ENCODE measurements around the gene LSM4. TPM values are rescaled to one million over a fixed set of nuclear protein-coding genes. Genes with fewer than 3 reads are reported as not detected.

The LSM4 gene
- total and polyA plus RNA-seq, 2 of the 13 experiments (the other 11 are each of a cell fraction or from before 2014, with no cell fraction given) = 65.8 to 166 TPM

- no peak for TF ChIP-seq PCBP2 (optimal IDR thresholded peaks at IDR 0.05; ENCODE audit: low read depth, low read length, poor library complexity, severe bottlenecking)
- 0 out of 2 replicates have a peak, but pooled peaks have one; percentile 6 for TF ChIP-seq BCL6 (CRISPR knock-in tag; IDR thresholded peaks at IDR 0.05)
These were observed 41.5 kb downstream of the LSM4 start, which contains the start of gene JUND (continued) for GRCh38 chr19:18281082-18282020.

- FAIRE-seq (no peak), DNase-seq (ENCODE audit: low spot score) (peak; percentile 52), ATAC-seq (peak; percentile 12)
- POLR2A ChIA-PET = interaction anchor here (1.1 to 7.1 kb wide), 17 partner anchors 12 to 172 kb away, joined by 4 to 278 read pairs (median 23); partner anchors contain the start of genes GDF15, LSM4, MPV17L2 and PGPEP1
- H3K4me3 ChIP-seq (replicated peaks in 1 of 3; ENCODE audit: insufficient read depth in 1 of 3, low read depth in 2 of 3, low read length in 3 of 3) = peak overlapping the region; percentile 74 to 100 (median 84)
- peaks cover 26% of the 10 kb centered on the region for H3K79me2 ChIP-seq (ENCODE audit: insufficient read depth, low read length)
- WGBS (ENCODE audit: low lambda C conversion rate) = 0% methylated on average over 24 of the region's 111 CpGs
- H3K36me3 ChIP-seq (replicated peaks in 1 of 2; ENCODE audit: control insufficient read depth in 1 of 2, insufficient read depth in 2 of 2, low read length in 2 of 2) = peaks cover 2 to 10% of the 10 kb centered on the region in 2 experiments; a peak in 4 of 5 replicates
- intact Hi-C loops (cut with micrococcal nuclease; ENCODE audit: unreplicated experiment) (loop anchor here (10.0 kb wide), 1 partner anchor 244 kb away; the partner anchor contains the start of gene ELL), in situ Hi-C loops (cut with HindIII; ENCODE audit: extremely low pct_ligation_motif_present, low pct_unique_long_range_greater_than_20kb) (no loop called here)
- H3K4me1 ChIP-seq (ENCODE audit: insufficient read depth, low read length) = peaks cover 65% of the 10 kb centered on the region
- H3K27ac ChIP-seq (ENCODE audit: extremely low read length, insufficient read depth, low read length) = peak overlapping the region; percentile 94
- no peak overlapping the region for H2AFZ ChIP-seq (ENCODE audit: low read length)
- no TSS peak for BruUV-seq (replicated peaks)
- no peaks in the 10 kb centered on the region; a peak in 1 of 5 replicates for H3K27me3 ChIP-seq (ENCODE audit: control insufficient read depth in 1 of 2, insufficient read depth in 2 of 2, low read length in 2 of 2)
- H3K4me2 ChIP-seq (ENCODE audit: low read depth, low read length) = peak overlapping the region; percentile 64
- H3K9me3 ChIP-seq (ENCODE audit: low read length) = no peaks in the 10 kb centered on the region
- peak overlapping the region; percentile 100 for H3K9ac ChIP-seq (ENCODE audit: insufficient read depth, low read depth, low read length)
- peaks cover 31% of the 10 kb centered on the region for H4K20me1 ChIP-seq (ENCODE audit: insufficient read depth, low read length)
- CTCF ChIA-PET (ENCODE audit: low intra/inter-chr PET ratio, low total read pairs) = interaction anchor here (0.9 to 3.6 kb wide), 3 partner anchors 24 to 48 kb away, joined by 3 to 50 read pairs (median 7); partner anchors contain the start of gene LSM4
- TF ChIP-seq REXO4 (CRISPR knock-in tag; IDR thresholded peaks at IDR 0.05; ENCODE audit: borderline replicate concordance) = 0 out of 2 replicates have a peak, but pooled peaks have one; percentile 38
- TF ChIP-seq ZZZ3 (CRISPR knock-in tag; IDR thresholded peaks at IDR 0.05; ENCODE audit: borderline replicate concordance) = no peak; the same call in 1 of the 2 replicates
- TF ChIP-seq EZH2 (conservative IDR thresholded peaks at IDR 0.05; ENCODE audit: low read depth, low read length) = no peak
- TF ChIP-seq ARID4A (CRISPR knock-in tag; IDR thresholded peaks at IDR 0.05; ENCODE audit: borderline replicate concordance) = peak; percentile 13; the same call in 1 of the 2 replicates
- no peak for TF ChIP-seq SCMH1 (CRISPR knock-in tag; IDR thresholded peaks at IDR 0.05; ENCODE audit: borderline replicate concordance)
- TF ChIP-seq ZSCAN21 (CRISPR knock-in tag; IDR thresholded peaks at IDR 0.05; ENCODE audit: borderline replicate concordance) = peak; percentile 60; the same call in 1 of the 2 replicates
- TF ChIP-seq ZKSCAN1 (IDR thresholded peaks at IDR 0.05; ENCODE audit: low read length) = no peak
- TF ChIP-seq ZNF556 (CRISPR knock-in tag; IDR thresholded peaks at IDR 0.05; ENCODE audit: borderline replicate concordance) = 0 out of 2 replicates have a peak, but pooled peaks have one; percentile 35
These were observed 42.4 kb downstream of the LSM4 start for GRCh38 chr19:18280247-18281081.
